ENCODE measurements around the gene HJURP.

Gene HJURP

GRCh38 chr2:233799087-233799665 is 55.2 kb downstream of the HJURP start:
- DNase-seq (ENCODE audit: extremely low read depth, low read depth), result no peak
- no peak for TF ChIP-seq CTCF (IDR thresholded peaks at IDR 0.05; ENCODE audit: low read depth, low read length)

- no peak for DNase-seq (ENCODE audit: extremely low read depth, low read depth)
Observed at GRCh38 chr2:233798335-233799086, 55.8 kb downstream of the HJURP start.

GRCh38 chr2:233796254-233796653 is 58.1 kb downstream of the HJURP start:
- no peak for TF ChIP-seq CTCF (IDR thresholded peaks at IDR 0.05; ENCODE audit: low read depth, low read length)
- no peak for DNase-seq (ENCODE audit: extremely low read depth, low read depth)

More at GRCh38 chr2:233798335-233799086, 55.8 kb downstream of the HJURP start:
- TF ChIP-seq CTCF (IDR thresholded peaks at IDR 0.05; ENCODE audit: low read depth, low read length), result no peak

GRCh38 chr2:233795735-233796171 is 58.6 kb downstream of the HJURP start:
- DNase-seq (ENCODE audit: extremely low read depth, low read depth), result no peak
- TF ChIP-seq CTCF (IDR thresholded peaks at IDR 0.05; ENCODE audit: low read depth, low read length), result no peak

- no peak for DNase-seq (ENCODE audit: extremely low read depth, low read depth)
- TF ChIP-seq CTCF (IDR thresholded peaks at IDR 0.05; ENCODE audit: low read depth, low read length), result no peak
Observed at GRCh38 chr2:233794128-233794658, 60.1 kb downstream of the HJURP start.

- no peak for DNase-seq (ENCODE audit: extremely low read depth, low read depth)
- TF ChIP-seq CTCF (IDR thresholded peaks at IDR 0.05; ENCODE audit: low read depth, low read length), result no peak
Observed at GRCh38 chr2:233793465-233794127, 60.7 kb downstream of the HJURP start.

- no peak for TF ChIP-seq CTCF (IDR thresholded peaks at IDR 0.05; ENCODE audit: low read depth, low read length)
- DNase-seq (ENCODE audit: extremely low read depth, low read depth), result no peak
Observed at GRCh38 chr2:233792720-233793119, 61.6 kb downstream of the HJURP start.
